ENCODE data around the gene CRBN.

DNA sequence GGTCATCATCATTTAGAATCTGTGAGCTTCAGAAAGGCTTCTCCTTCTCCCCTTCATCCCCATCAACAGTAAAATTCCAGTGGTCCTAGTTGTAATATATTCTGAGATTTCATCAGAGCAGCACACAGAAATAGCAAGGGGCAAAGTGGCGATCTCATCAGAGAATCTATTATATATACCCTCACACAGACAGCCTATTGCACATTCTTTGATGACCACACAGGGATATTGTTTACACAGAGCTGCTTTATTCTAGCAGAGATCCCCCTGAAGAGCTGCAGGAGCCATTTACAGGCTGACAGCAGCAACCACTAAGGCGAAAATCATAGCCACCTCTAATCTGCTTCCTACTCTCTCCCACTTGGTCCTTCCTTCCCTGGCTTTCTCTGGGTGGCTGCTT is 42.0 kb upstream of the CRBN start:
- TF ChIP-seq, protein P1, sequence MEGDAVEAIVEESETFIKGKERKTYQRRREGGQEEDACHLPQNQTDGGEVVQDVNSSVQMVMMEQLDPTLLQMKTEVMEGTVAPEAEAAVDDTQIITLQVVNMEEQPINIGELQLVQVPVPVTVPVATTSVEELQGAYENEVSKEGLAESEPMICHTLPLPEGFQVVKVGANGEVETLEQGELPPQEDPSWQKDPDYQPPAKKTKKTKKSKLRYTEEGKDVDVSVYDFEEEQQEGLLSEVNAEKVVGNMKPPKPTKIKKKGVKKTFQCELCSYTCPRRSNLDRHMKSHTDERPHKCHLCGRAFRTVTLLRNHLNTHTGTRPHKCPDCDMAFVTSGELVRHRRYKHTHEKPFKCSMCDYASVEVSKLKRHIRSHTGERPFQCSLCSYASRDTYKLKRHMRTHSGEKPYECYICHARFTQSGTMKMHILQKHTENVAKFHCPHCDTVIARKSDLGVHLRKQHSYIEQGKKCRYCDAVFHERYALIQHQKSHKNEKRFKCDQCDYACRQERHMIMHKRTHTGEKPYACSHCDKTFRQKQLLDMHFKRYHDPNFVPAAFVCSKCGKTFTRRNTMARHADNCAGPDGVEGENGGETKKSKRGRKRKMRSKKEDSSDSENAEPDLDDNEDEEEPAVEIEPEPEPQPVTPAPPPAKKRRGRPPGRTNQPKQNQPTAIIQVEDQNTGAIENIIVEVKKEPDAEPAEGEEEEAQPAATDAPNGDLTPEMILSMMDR (IDR thresholded peaks at IDR 0.05): no peak
- no peak for TF ChIP-seq EP300 (IDR thresholded peaks at IDR 0.05)
- TF ChIP-seq POLR2A (IDR thresholded peaks at IDR 0.05): no peak
- no peak for TF ChIP-seq POLR2AphosphoS5 (IDR thresholded peaks at IDR 0.05)
